Mesodermal cell (in vitro differentiated cells): ENCODE data around the gene LIN37.

Experiments
- H3K27ac ChIP-seq: 2 replicates; pipeline ENCODE4 v1.7.0; 2013; ENCODE audit warnings: mild to moderate bottlenecking, low read depth, low read length, moderate library complexity; ENCODE audit not compliant: severe bottlenecking
- H3K36me3 ChIP-seq: 2 replicates; pipeline ENCODE4 v1.7.1; 2013; ENCODE audit warnings: mild to moderate bottlenecking, low read length, moderate library complexity; ENCODE audit not compliant: control insufficient read depth, insufficient read depth
- H3K4me1 ChIP-seq: one replicate; pipeline ENCODE4 v1.7.1; 2013; ENCODE audit warnings: mild to moderate bottlenecking, low read length; ENCODE audit not compliant: insufficient read depth, control insufficient read depth, poor library complexity, severe bottlenecking
- H3K4me3 ChIP-seq: 2 replicates; pipeline ENCODE4 v1.7.0; 2013; ENCODE audit warnings: low read length, control low read depth, mild to moderate bottlenecking; ENCODE audit not compliant: insufficient read depth, poor library complexity, severe bottlenecking; ENCODE audit errors: extremely low read depth
- H3K9me3 ChIP-seq: 2 replicates; pipeline ENCODE4 v1.7.1; 2013; ENCODE audit warnings: mild to moderate bottlenecking, low read length, moderate library complexity; ENCODE audit not compliant: control insufficient read depth
- WGBS, 2 experiments: methylation state at CpG; one replicate each; pipeline ENCODE4 v1.1.5; 2013; ENCODE audit warnings: missing lambda C conversion rate in 2 of 2; ENCODE audit not compliant: insufficient coverage in 2 of 2; 5-methylcytosine and 5-hydroxymethylcytosine counted together

Gene LIN37

DNA sequence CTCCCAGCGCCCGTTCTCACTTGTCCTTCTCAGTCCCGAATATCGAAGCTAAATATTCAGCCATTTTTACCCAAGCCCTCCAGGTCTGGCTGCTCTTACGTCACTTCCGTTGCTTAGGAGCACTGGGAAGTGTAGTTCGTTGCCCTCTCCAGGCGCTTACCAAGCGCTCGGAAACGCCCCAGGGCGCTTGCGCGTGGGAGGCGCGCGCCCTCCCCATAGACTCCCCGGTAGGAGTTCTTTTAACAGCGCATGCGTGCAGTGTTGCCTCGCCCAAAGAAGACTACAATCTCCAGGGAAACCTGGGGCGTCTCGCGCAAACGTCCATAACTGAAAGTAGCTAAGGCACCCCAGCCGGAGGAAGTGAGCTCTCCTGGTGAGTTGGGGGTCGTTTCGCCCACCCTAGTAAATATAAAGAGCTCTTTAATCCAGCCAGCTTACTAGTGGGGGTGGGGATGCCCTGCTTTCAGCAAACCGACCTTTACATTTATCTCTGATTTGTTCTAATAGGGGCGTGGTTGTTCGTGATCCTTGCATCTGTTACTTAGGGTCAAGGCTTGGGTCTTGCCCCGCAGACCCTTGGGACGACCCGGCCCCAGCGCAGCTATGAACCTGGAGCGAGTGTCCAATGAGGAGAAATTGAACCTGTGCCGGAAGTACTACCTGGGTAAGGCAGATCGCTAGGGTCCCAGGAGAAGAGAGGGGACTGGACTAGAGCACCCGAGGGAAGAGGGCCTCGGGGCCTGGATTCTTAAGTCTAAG, 2.9 kb upstream of the LIN37 start, which contains the start of the genes PSENEN and U2AF1L4:
Gene PSENEN, plus strand, starts transcription at position 324 of the 759 bp plus-strand sequence. Its CDS starts 280 bp downstream, at position 604.
Gene U2AF1L4, minus strand, starts transcription at position 91 of the 759 bp plus-strand sequence. Its CDS starts 27 bp downstream, at position 64.
- Histone ChIP-seq H3K36me3 (peaks cover 14% of the 10 kb centered on the region), H3K27ac (peak within 1 kb of the TSS; percentile 100), H3K4me1 (peaks cover 13% of the 10 kb centered on the region), H3K4me3 (peak within 1 kb of the TSS; percentile 97), H3K9me3 (no peaks in the 10 kb centered on the region)
- WGBS, 2 experiments: 1 to 2% methylated on average over 29 to 31 of the region's 40 CpGs

DNA sequence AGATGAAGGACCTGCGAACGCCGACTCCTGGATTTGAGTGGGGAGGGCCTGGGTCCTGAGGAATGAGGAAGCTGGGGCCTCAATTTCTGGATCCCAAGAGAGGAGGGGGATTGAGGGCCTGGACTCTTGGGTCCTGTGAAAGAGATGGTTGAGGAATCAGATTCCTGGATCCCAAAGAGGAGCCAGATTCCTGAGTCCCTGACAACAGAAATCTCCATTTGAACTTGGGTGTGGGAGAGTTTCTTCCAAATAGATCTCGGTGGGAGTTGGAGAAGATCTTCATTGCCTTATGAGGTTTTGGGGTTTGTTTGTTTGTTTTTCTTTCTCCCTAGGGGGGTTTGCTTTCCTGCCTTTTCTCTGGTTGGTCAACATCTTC, 2.3 kb upstream of the LIN37 start:
- no peaks in the 10 kb centered on the region for H3K9me3 ChIP-seq
- 20 to 30% methylated on average over 4 of the region's 4 CpGs for WGBS, 2 experiments
- H3K4me3 ChIP-seq: peak overlapping the region; percentile 97
- peaks cover 14% of the 10 kb centered on the region for H3K36me3 ChIP-seq
- peaks cover 13% of the 10 kb centered on the region for H3K4me1 ChIP-seq
- no peak overlapping the region for H3K27ac ChIP-seq

- WGBS, 2 experiments: 93 to 99% methylated on average over 3 to 5 of the region's 5 CpGs
- no peaks in the 10 kb centered on the region for H3K9me3 ChIP-seq
- H3K4me3 ChIP-seq: peak overlapping the region; percentile 97
- peaks cover 17% of the 10 kb centered on the region for H3K36me3 ChIP-seq
- H3K27ac ChIP-seq: no peak overlapping the region
- peaks cover 13% of the 10 kb centered on the region for H3K4me1 ChIP-seq
Observed at GRCh38 chr19:35746531-35746930, 1.8 kb upstream of the LIN37 start.

DNA sequence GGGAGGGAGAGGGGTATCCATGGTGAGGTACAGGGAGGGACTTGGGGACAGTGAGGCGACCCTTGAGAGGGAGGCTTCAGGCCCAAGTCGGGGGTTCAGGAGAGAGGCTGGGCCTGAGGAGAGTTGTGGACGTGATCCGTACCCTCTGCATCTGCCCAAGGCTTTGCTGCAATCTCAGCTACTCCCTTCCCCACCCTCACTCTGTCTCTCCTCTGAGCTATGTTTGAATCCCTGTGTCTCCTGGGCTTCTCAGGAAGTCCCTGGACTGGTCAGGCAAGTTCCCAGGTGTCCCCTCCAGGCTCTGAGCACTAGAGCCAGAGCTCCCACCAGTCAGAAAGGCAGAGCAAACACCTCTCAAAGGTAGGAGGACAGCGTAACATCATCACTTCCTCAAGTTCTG, 1.8 kb downstream of the LIN37 start:
- H3K9me3 ChIP-seq: no peaks in the 10 kb centered on the region
- no peak overlapping the region for H3K27ac ChIP-seq
- peaks cover 7% of the 10 kb centered on the region for H3K4me1 ChIP-seq
- WGBS, 2 experiments: 93 to 100% methylated on average over 1 to 5 of the region's 5 CpGs
- peaks cover 42% of the 10 kb centered on the region for H3K36me3 ChIP-seq
- no peak overlapping the region for H3K4me3 ChIP-seq

- Histone ChIP-seq H3K27ac (no peak overlapping the region), H3K9me3 (no peaks in the 10 kb centered on the region), H3K36me3 (peaks cover 44% of the 10 kb centered on the region), H3K4me3 (no peak overlapping the region), H3K4me1 (peaks cover 14% of the 10 kb centered on the region)
- 83 to 90% methylated on average over 6 to 7 of the region's 14 CpGs for WGBS, 2 experiments
Observed at GRCh38 chr19:35751839-35752745, 3.7 kb downstream of the LIN37 start.

- H3K9me3 ChIP-seq: no peaks in the 10 kb centered on the region
- WGBS, 2 experiments: 97% methylated on average over 12 of the region's 20 CpGs
- peaks cover 15% of the 10 kb centered on the region for H3K4me1 ChIP-seq
- H3K27ac ChIP-seq: no peak overlapping the region
- peaks cover 41% of the 10 kb centered on the region for H3K36me3 ChIP-seq
- no peak overlapping the region for H3K4me3 ChIP-seq
Observed at GRCh38 chr19:35752746-35753350, 4.5 kb downstream of the LIN37 start.

- 98% methylated on average over 18 of the region's 20 CpGs for WGBS, 2 experiments
- Histone ChIP-seq H3K27ac (no peak overlapping the region), H3K4me3 (no peak overlapping the region), H3K36me3 (peaks cover 41% of the 10 kb centered on the region), H3K4me1 (peaks cover 15% of the 10 kb centered on the region), H3K9me3 (no peaks in the 10 kb centered on the region)
Observed at GRCh38 chr19:35753634-35754369, 5.4 kb downstream of the LIN37 start.

DNA sequence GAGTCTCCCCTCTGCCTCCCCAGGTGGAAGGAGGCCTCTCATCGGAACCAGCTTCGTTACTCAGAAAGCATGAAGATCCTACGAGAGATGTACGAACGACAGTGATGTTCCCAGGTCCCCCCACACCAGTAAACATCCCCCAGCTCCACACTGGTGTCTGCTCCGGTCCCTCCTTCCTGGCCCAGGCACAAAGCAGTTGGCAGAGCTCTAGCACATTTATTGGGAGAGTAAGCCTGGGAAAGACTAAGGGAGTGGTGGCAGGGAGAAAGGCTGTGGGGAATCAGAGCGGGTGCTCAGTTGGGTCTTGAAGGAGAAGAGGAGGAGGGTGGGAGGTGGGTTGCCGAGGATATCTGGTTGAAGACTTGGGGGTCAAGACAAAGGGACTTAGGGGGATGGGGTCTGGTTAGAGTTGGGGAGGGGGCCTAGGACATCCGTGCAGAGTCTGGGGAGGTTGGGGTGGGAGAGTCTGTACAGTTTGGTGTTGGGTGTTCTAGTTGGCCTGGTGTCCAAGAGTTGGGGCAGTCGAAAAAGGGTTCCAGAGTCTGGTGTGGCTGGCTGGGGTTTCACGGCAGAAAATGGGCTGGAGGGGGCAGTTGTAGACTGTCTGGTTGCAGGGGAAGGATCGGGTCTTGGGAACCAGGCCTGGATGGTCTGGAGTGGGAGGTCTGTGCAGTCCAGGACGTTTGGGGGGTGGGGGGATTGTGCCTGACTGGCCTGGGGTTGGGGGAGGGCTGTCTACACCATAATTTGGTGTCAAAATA, 6.2 kb downstream of the LIN37 start:
- no peaks in the 10 kb centered on the region for H3K9me3 ChIP-seq
- no peak overlapping the region for H3K27ac ChIP-seq
- WGBS, 2 experiments: 91 to 95% methylated on average over 8 to 9 of the region's 13 CpGs
- peaks cover 46% of the 10 kb centered on the region for H3K36me3 ChIP-seq
- H3K4me3 ChIP-seq: no peak overlapping the region
- peaks cover 18% of the 10 kb centered on the region for H3K4me1 ChIP-seq

DNA sequence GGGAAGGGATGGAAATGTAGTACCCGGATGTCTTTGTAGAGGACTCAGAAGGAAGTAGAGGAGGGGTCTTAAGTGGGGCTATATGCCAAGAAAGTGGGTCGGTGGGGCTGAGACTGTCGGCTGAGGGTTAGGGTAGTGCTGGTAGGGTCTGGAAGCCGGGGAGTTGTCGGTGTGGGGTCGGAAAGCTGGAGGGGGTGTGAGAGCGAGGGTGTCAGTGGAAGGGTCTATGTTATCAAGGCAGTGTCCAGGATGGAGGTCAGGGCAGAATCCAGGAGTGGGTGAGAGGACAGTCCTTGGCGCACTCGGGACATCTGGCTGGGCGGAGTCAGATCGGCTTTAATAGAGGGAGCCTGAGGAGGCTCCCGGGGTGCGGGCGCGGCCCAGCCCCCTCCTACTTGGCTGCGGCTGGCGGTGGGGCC, 6.8 kb downstream of the LIN37 start:
- Histone ChIP-seq H3K27ac (no peak overlapping the region), H3K4me3 (no peak overlapping the region), H3K9me3 (no peaks in the 10 kb centered on the region), H3K4me1 (peaks cover 18% of the 10 kb centered on the region), H3K36me3 (peaks cover 52% of the 10 kb centered on the region)
- WGBS, 2 experiments: 84 to 85% methylated on average over 14 to 17 of the region's 17 CpGs
